Tibial artery (tissue), 4 donors: ENCODE results near the gene EIF3D.

Experiments used
- DNase-seq, 2 donors: peaks; one replicate each; pipeline ENCODE4 v3.0.0-alpha.2; 2019
- H3K27ac ChIP-seq, 2 donors: fragments of 200-600 bp; sonication (generic) in 1 of 2; 1 replicate in 1 of 2; 2 replicates in 1 of 2; pipeline ENCODE4 v1.5.1; 2018 to 2019; ENCODE audit warnings: mild to moderate bottlenecking in 1 of 2
- H3K27me3 ChIP-seq, 2 donors: fragments of 200-600 bp; sonication (generic) in 1 of 2; one replicate each; pipeline versions ENCODE4 v1.5.1 to v1.6.0; 2016 to 2019
- H3K36me3 ChIP-seq, 3 donors: fragments of 200-600 bp; sonication (generic) in 2 of 3; one replicate each; pipeline ENCODE4 v1.5.1; 2016 to 2019; ENCODE audit warnings: mild to moderate bottlenecking in 2 of 3
- H3K4me1 ChIP-seq, 4 donors: fragments of 200-600 bp; sonication (generic) in 2 of 4; 1 replicate in 3 of 4; 2 replicates in 1 of 4; pipeline ENCODE4 v1.5.1; 2016 to 2019
- H3K4me3 ChIP-seq, 2 donors: fragments of 200-600 bp; sonication (generic) in 1 of 2; 1 replicate in 1 of 2; 2 replicates in 1 of 2; pipeline ENCODE4 v1.5.1; 2018 to 2019; ENCODE audit warnings: mild to moderate bottlenecking in 2 of 2
- H3K9me3 ChIP-seq, 3 donors: fragments of 200-600 bp; sonication (generic) in 1 of 3; one replicate each; pipeline ENCODE4 v1.5.1; 2016 to 2019
- intact Hi-C: fragments of 100-400 bp; cut with DNase I; formaldehyde crosslinking; loops from one replicate; pipeline ENCODE4 v1.15.0; 2023; ENCODE audit warnings: low total_unique reads
- TF ChIP-seq, protein P1 (sequence below), 2 experiments: fragments of 200-600 bp in 1 of 2; fragments of 450-650 bp in 1 of 2; IDR thresholded peaks; one replicate each; pipeline ENCODE4 v1.5.1; 2017 to 2019; ENCODE audit warnings: antibody characterized with exemption in 2 of 2, mild to moderate bottlenecking in 1 of 2, moderate library complexity in 1 of 2

EIF3D gene

DNA sequence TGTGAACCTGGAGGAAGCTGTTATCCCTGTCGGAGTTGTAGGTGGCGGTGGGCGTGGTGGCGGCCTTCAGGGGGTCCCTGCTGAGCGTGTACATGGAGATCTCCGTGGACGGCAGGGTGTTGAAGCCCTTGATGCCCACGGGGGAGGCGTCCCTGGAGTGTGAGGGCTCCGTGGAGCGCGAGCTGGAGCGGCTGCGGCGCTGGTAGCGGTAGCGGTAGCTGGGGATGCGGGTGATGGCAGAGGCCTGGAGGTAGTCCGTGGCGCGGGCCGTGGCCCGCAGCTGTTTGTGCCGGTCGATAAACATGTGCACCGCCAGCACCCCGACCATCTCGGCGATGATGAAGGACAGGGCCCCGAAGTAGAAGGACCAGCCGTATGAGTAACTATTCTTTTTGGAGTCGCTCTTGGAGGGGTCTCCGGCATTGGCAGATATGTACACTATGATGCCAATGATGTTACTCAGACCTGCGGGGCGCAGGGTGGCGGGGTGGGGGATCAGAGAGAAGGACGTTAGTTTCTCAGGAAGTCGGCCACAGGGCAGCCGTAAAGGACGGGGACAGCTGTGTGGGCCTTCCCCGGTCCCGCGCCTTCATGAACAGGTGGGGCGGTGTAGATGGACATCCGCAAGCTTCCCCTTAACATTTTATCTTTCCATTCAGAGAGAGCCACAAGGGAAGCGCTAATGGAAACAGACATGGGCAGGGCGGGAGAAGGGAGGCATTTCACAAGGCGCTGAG lies 35.6 kb upstream of the EIF3D start:
- intact Hi-C loops = no loop called here
- H3K4me3 ChIP-seq = no peak overlapping the region
- no peaks in the 10 kb centered on the region for H3K36me3 ChIP-seq
- DNase-seq = no peak
- no peak overlapping the region for H3K27ac ChIP-seq
- H3K4me1 ChIP-seq = no peaks in the 10 kb centered on the region
- peaks cover 0 to 42% of the 10 kb centered on the region in 2 donors for H3K27me3 ChIP-seq
- no peaks in the 10 kb centered on the region for H3K9me3 ChIP-seq
- TF ChIP-seq, protein P1, sequence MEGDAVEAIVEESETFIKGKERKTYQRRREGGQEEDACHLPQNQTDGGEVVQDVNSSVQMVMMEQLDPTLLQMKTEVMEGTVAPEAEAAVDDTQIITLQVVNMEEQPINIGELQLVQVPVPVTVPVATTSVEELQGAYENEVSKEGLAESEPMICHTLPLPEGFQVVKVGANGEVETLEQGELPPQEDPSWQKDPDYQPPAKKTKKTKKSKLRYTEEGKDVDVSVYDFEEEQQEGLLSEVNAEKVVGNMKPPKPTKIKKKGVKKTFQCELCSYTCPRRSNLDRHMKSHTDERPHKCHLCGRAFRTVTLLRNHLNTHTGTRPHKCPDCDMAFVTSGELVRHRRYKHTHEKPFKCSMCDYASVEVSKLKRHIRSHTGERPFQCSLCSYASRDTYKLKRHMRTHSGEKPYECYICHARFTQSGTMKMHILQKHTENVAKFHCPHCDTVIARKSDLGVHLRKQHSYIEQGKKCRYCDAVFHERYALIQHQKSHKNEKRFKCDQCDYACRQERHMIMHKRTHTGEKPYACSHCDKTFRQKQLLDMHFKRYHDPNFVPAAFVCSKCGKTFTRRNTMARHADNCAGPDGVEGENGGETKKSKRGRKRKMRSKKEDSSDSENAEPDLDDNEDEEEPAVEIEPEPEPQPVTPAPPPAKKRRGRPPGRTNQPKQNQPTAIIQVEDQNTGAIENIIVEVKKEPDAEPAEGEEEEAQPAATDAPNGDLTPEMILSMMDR (IDR thresholded peaks at IDR 0.05) = no peak

DNA sequence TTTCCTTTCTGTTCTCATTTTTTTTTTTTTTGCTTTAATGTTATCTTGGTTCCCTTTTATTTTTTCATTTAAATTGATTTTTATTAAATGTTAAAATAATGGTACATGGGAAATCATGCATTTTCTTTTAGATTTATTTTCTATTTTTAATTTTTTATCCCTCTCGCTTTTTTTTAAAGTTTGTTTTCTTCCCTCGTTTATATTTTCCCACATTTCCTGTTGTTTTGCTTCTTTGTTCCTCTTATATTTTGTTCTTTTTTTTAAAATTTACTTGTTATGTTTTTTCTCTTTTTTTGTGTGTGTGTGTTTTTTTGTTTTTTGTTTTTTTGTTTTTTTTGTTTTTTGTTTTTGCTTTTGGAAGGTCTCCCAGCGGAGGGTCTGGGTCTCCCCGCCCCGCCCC lies 34.9 kb upstream of the EIF3D start:
- peaks cover 0 to 38% of the 10 kb centered on the region in 2 donors for H3K27me3 ChIP-seq
- no peaks in the 10 kb centered on the region for H3K36me3 ChIP-seq
- H3K4me1 ChIP-seq = no peaks in the 10 kb centered on the region
- DNase-seq = no peak
- intact Hi-C loops = no loop called here
- no peak overlapping the region for H3K4me3 ChIP-seq
- H3K27ac ChIP-seq = no peak overlapping the region
- no peaks in the 10 kb centered on the region for H3K9me3 ChIP-seq
- TF ChIP-seq, protein P1 (IDR thresholded peaks at IDR 0.05) = no peak

- DNase-seq = no peak
- TF ChIP-seq, protein P1 (IDR thresholded peaks at IDR 0.05) = no peak
- Histone ChIP-seq H3K27me3 (peaks cover 0 to 37% of the 10 kb centered on the region in 2 donors), H3K27ac (no peak overlapping the region), H3K36me3 (no peaks in the 10 kb centered on the region), H3K9me3 (no peaks in the 10 kb centered on the region), H3K4me1 (no peaks in the 10 kb centered on the region), H3K4me3 (no peak overlapping the region)
- intact Hi-C loops = no loop called here
Observed at GRCh38 chr22:36563444-36563843, 34.5 kb upstream of the EIF3D start.

DNA sequence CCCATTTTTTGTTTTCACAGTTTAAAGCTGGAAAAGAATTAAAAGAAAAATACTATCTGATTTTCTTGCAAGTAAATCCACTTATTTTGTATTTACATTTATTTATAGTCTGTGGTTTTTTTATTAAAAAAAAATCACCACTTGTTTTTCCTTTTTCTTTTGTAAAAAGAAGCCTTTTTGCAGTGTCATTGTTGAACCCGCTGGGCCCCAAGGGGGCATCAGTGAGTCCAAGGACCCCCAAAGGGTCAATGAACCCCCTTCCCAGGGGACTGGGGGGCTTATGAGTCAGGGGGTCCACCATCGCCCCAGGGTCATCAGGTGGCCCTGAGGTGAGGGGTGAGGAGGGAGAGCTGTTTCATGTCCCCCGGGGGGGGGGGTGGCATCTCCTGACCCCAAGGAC lies 34.0 kb upstream of the EIF3D start:
- DNase-seq = no peak
- H3K27ac ChIP-seq = no peak overlapping the region
- no peaks in the 10 kb centered on the region for H3K4me1 ChIP-seq
- no peaks in the 10 kb centered on the region for H3K9me3 ChIP-seq
- H3K36me3 ChIP-seq = no peaks in the 10 kb centered on the region
- peaks cover 0 to 34% of the 10 kb centered on the region in 2 donors for H3K27me3 ChIP-seq
- TF ChIP-seq, protein P1 (IDR thresholded peaks at IDR 0.05) = no peak
- intact Hi-C loops = no loop called here
- no peak overlapping the region for H3K4me3 ChIP-seq

DNA sequence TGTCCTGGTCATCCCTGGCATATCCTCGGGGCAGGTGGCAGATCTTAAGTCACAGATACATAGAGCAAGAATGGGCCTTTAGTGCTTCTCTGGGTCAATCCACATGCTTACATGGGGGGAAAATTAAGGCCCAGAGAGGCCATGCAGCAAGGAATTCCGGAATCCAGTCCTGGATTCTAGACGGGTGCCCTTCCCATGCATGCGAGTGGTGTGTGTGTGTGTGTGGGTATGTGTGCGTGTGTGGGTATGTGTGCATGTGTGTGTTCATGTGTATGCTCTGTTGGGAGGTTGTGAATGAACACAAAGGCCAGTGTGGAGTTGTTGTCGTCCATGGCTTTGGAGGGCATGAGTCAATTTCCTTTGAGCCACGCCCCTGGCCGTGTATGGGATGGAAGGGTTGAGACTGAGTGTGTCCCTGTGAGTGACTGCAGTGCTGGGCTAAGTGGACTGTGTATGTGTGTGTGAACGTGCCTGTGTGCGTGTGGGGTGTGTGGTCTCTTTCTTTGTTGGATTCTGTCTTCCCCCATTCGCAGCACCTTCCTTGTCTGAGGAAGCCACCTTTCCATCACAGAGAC lies 33.4 kb upstream of the EIF3D start:
- Histone ChIP-seq H3K27me3 (peaks cover 0 to 33% of the 10 kb centered on the region in 2 donors), H3K4me1 (no peaks in the 10 kb centered on the region), H3K9me3 (no peaks in the 10 kb centered on the region), H3K4me3 (no peak overlapping the region), H3K27ac (no peak overlapping the region), H3K36me3 (no peaks in the 10 kb centered on the region)
- intact Hi-C loops = no loop called here
- no peak for DNase-seq
- TF ChIP-seq, protein P1 (IDR thresholded peaks at IDR 0.05) = no peak
